ENCODE data around the gene ONECUT3.
"Not testable (repeated sequence)": the region's sequence is repeated elsewhere in the genome, so short reads cannot be mapped to it uniquely, and the experiment has no call there.

ONECUT3 gene

DNA sequence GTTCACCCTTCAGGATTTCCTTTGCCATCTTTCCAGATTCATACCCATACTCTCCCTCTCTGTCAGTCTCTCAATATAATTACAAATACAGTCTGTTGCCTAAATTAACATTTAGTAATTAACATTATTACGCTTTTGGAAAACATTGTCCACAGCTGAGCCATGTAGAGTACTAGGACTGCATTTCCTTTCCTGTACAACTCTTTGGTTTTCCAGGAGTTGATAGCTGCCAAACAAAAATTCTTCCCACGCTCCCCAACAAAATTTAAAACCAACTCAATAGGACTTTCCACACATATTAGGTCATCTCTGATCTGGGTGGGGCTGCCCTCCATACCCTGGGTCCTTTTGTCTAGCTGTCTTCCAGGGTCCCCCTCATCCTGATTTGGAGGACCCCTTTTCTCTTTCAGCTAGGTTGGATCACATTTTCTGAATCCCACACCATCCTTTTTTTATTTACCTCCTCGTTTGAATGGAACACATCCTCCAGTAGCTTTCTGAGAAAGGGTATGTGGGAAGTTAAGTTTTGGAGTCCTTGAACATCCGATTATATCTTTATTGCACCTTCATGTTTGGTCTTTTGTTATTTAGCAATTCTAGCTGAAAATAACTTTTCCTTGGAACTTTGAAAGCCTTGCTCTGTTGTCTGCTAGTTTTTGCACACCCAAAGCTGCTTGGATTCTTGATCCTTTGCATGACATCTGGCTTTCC lies 17.7 kb downstream of the ONECUT3 start:
- no peak for DNase-seq

DNA sequence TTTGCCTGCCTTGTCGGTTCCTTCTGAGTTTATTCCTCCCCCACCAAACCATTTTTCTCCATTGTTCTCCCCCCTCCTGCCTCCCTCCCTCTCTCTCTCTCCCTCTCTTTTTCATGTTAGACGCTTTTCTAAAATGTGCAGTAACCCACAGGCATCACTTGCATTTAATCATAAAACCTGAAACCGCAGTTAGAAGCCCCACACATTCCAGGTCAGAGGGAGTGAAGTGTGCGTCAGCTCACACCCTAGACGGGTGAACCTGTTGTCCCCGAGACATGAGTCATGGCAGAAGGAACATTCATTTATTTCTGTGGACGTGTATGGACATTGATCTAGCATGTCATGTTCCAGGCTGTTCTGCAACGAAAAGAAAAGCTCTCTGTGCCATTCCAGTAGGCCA lies 19.9 kb downstream of the ONECUT3 start:
- DNase-seq = no peak

DNA sequence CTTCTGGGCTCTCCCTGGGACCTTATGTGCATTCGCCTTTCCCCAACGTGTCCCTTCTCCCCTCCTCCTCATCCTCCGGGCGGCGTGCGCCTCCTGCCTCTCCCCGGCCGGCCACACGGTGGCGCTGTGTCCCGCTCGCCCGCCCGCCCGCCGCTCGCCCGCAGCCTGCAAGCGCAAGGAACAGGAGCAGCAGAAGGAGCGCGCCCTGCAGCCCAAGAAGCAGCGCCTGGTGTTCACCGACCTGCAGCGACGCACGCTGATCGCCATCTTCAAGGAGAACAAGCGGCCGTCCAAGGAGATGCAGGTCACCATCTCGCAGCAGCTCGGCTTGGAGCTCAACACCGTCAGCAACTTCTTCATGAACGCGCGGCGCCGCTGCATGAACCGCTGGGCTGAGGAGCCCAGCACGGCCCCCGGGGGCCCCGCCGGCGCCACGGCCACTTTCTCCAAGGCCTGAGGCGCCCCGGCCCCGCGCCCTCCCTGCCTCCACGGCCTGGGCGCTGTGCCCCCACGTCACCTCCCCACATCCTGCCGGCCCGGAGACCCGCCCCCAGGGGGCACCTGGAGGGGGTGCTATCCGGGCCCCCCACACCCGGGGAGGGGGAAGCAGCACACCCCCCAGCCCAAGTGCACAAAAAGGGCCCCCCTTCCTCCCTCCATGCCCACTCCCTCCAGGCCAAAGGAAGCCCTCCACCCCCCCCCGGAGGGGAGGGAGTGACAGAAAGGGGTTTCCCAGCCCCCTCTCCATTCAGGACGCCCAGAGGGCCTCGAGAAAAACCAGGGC lies 21.9 kb downstream of the ONECUT3 start:
- no peak for DNase-seq

DNA sequence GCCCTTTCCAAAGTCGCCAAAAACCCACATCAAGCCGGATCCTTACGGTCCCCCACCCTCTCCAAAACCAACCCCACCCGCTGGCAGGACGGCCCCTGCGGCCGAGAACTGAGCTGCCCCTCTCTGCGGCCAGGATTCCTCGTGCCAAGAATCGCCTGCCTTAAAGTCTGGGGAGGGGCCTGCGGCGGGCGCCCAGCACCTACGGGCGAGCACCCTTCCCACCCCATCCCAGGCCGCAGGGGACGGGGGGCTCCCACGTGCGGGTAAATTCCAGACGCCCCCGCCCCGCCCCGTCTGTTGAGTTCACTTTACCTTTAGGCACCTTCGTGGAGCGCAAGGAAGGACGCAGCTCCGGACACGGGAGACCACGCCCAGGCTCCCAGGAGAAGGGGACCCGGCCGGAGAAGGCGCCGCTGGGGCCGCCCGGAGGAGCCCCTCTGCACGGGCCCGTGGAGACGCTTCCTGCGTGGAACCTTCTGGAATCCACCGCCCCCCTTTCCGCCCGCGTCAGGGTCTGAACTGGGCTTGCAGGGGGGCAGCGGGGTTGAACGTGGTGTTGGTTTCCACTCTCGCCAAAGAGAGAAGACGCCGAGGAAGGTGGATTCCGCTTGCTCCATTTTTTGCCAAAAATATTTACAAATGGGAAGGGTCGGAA lies 22.8 kb downstream of the ONECUT3 start:
- no peak for DNase-seq

DNA sequence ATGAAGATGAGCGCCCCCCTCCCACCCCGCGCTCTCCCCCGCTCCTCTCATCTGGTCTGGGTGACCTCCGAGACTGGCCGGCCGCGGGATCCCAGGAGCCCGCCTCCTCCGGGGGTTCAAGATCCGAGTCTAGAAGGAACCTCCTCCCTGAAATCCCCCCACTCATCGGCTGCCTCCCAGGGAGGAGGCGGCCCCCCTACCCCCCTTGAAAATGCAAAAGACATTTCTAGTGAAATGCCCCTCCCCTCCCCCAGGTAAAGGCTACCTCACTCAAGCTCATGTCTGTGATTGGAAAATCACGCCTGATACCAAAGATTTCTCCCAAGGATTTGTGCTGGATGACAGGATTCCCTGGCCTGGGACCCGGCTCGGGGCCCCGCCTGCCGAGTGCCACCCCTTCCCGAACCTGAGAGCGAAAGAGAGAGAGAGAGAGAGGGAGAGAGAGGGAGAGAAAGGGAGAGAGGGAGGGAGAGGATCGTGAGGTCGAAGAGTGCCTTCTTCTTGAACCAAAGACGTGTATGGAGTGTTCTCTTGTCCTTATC lies 23.4 kb downstream of the ONECUT3 start:
- DNase-seq = no peak

DNA sequence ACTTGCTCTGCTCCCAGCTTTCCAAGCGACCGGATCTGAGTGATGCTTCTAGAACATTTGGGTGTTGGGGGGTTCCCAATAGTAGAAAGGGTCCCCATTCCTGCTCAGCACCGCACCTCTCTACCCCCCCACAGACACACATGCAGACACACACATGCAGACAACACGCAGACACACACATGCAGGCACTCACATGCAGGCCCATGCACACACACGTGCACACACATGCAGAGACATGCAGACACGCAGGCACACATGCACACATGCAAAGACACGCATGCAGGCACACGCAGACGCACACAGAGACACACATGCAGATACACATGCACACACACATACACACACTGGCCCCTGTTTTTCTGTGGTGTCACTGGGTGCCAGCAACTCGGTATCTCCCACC lies 23.8 kb downstream of the ONECUT3 start:
- DNase-seq = no peak

DNA sequence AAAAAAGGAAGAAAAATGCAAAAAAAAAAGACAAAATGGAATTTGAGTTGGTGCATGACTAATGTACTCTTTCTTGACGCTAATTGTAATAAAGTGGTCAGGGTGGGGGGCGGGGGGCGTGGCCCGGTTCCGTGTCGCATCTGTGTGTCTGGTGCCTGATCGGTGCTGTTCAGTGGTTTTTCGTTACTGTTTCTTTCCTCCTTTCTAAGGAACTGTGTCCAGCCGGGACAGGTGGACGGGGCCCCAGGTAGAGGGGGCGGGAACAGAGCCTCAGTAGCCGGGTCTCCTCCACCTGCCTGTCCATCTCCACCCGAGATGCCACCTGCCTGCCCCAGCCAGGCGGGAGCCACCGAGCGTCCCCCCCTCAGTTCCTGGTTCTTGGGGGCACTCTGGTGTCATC lies 26.3 kb downstream of the ONECUT3 start:
- no peak for DNase-seq

DNA sequence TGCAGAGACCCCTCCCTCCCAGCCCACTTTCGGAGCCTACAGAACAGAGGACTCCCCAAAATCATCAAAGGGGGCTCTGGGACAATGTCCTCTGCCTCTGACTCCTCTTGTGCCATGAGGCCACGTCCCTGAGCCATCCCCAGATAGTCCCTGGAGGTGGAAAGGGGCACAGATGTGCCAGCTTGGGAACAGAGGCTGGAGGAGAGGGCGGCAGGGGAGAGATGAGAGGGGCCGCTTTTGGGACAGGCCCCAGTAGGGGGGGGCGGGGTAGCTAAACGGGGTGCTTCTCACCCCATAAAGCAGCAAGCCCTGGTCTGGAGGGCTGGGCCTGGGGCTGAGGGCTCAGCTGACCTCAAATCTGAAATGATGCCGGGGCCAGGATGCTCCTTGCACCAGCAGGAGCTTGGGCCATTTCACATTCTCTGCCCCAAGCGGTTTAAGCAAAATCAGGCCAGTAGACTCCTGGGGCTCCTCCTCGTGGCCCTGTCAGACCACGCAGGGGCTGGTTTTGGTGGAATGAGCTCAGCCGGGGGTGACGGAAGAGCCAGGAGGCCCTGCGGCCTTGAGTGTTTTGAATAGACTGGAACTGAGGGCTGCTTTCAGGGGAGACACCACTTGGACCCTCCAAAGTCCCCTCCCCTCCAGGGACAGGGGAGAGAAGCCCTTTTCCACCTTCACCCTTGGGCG lies 27.1 kb downstream of the ONECUT3 start:
- DNase-seq = no peak

DNA sequence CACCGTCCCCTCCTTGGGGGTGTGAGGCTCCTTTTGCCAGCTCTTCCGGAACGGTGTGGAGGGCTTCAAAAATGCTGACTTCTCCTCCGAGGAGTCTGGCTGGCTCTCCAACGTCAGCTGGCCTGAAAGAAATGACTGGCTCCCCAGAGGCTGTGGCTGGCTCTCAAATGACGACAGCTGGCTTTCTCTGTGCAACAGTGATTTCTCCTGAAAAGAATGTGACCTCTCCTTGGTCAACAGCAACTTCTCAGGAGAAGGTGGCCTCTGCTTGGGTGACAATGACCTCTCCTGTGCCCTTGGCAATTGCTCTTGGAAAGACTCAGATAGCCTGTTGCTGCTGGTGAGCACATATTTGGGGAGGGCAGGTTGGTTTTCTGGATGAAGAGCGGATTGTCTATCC lies 29.2 kb downstream of the ONECUT3 start:
- no peak for DNase-seq

DNA sequence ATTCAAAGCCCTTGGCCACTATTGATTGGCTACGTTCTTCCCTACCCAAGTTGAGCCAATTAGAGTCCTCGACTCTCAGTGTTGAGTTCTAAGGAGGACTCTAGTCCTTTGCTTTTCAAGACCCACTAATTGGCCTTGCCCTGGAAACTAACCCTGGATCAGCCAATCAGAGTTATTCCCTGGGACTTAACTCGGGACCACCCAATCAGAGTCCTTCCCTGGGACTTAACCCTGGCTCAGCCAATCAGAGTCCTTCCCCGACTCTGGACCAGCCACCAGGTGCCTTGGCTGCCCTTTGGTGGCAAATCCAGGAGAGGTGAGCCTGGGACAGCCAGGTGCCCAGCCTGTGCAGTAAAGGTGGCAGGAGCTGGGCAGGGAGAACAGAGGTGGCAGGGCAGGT lies 30.0 kb downstream of the ONECUT3 start:
- DNase-seq = no peak

DNA sequence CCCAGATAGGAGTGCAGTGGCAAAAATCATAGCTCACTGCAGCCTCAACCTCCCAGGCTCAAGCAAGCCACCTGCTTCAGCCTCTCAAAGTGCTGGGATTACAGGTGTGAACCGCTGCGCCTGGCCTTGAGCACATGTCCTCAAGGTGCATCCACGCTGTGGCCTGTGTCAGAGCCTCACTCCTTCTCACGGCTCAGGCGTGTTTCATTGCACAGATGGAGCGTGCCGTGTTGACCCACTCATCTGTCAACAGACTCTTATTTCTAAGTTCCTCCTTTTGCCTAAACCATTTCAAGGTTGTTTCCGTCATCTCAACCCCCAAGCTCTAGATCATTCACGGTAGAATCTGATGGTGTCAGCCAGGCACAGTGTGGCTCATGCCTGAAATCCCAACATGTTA lies 30.6 kb downstream of the ONECUT3 start:
- no peak for DNase-seq

DNA sequence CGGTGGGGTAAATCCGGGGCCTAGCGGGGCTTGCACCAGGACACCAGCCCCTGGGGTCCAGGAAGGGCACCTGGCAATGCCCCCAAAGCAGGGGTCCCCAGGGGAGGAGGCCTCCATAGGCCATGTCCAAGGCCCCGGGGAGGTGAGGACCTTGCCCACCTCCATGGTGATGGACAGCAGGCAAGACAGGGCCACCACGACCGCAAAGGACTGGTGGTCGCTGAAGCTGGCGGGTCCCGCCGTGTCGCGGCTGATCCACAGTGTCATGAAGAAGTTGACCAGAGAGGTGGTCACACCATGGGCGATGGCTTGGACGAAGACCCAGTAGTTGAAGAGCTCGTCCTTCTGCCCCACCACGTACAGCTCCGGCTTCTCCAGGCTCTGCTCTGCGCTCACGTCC lies 32.0 kb downstream of the ONECUT3 start:
- DNase-seq = no peak

DNA sequence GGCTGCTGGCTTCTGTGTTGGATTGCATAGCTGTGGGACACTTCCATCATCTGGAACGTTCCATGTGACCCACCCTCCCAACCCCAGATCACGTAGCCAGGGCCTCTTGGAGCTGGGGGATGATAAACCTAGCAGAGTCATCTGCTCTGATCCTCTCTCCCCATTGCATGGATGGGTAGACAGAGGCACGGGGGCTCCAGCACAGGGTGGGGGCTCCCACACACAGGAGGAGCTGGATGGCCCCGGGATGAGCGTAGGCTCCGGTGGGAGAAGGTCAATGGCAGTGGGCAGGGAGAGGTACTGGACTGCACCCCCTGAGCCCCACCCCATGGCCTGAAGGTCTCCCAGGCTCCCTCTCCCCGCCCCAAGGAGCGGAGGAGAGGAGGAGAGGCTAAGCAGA lies 33.4 kb downstream of the ONECUT3 start:
- DNase-seq = no peak

DNA sequence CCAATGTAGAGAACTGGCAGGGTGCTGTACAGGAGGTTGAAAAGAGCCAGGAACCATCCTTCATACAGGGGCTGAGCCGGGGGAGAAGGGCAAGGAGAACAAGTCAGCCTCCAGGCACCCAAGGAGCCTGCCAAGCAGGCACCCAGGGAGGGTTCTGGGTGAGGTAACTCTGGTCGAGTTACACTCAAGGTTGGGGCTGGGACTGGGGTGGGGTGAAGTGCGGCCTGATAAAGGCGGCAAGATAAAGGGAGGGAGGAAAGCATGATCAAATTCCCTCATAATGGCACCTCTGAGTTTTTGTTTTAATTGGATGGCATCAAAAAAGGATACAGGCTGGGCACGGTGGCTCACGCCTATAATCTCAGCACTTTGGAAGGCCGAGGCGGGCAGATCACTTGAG lies 33.8 kb downstream of the ONECUT3 start:
- no peak for DNase-seq

DNA sequence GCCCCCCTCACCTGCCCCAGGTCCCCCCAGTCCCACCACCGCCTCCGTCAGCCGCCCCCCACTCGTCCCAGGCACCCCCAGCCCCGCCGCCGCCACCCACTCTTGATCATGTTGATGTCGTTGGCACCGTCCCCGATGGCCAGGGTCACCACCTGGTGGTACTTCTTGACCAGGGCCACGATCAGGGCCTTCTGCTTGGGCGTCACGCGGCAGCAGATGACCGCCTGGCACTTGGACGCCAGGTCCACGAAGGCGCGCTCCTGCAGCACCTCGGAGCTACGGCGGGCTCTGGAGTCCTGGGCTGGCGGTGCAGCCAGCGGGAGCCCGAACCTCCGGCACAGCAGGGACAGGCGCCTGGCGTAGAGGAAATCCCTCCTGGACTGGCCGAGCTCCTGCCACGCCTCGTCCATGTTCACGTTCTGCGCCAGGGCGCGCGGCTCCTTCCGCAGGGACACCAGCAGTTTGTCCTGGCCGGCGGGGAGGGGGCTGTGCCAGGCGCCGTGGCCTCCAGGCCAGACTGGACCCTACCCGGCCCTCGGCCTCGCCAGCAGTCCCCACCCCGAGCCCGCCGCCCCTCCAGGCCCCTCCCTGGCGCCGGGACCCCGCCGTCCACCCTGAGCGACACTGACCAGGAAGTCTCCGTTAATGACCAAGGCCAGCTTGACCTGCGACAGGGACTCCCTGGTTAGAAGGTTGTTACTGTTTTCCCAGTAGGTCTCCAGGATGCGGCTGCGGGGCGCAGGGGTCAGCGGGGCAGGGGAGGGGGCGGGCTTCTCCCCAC lies 36.1 kb downstream of the ONECUT3 start:
- DNase-seq = no peak

DNA sequence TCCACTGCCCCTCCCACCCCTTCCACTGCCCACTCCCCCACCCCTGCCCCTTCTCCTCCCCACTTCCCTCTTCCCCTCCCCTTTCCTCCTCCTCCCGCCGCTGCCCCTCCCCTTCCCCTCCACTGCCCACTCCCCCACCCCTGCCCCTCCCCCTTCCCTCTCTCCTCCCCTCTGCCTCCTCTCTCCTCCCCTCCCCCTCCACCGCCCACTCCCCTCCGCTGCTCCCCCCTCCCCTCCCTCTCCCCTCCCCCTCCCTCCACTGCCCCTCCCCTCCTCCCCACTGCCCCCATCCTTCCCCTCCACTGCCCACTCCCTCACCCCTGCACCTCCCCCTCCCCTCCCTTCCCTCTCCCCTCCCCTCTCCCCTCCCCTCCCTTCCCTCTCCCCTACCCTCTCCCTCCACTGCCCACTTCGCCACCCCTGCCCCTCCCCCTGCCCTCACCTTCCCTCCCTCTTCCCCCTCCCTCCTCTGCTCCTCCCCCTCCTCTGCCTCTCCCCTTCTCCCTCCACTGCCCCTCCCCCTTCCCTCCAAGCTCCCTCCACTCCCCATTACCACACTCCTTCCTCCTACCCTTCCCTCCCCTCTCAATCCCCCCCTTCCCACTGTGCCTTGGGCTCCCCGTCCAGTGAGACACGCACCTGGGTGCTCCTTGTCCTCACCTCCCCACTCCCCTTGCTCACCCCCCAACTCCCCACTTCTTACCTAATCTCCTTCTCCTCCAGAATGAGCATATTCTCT lies 36.9 kb downstream of the ONECUT3 start:
- no peak for DNase-seq

DNA sequence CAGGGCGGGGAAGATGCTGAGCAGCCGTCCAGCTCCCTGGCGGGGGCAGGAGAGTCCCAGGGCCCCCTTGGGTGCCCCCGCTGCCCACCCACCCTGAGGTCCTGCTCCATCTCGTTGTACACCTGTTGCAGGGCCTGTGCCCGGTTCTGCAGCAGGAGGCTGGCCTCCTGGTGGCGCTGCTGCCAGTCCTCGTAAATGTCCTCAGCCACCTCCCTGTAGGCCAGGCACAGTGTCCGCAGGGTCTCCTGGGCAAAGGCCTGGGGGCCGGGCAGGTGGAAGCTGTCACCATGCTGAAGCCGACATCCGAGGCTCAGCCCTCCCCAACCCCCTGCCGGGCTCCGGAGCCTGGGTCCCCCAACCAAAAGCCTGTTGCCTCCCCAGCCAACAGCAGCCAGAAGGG lies 38.6 kb downstream of the ONECUT3 start:
- DNase-seq = no peak

DNA sequence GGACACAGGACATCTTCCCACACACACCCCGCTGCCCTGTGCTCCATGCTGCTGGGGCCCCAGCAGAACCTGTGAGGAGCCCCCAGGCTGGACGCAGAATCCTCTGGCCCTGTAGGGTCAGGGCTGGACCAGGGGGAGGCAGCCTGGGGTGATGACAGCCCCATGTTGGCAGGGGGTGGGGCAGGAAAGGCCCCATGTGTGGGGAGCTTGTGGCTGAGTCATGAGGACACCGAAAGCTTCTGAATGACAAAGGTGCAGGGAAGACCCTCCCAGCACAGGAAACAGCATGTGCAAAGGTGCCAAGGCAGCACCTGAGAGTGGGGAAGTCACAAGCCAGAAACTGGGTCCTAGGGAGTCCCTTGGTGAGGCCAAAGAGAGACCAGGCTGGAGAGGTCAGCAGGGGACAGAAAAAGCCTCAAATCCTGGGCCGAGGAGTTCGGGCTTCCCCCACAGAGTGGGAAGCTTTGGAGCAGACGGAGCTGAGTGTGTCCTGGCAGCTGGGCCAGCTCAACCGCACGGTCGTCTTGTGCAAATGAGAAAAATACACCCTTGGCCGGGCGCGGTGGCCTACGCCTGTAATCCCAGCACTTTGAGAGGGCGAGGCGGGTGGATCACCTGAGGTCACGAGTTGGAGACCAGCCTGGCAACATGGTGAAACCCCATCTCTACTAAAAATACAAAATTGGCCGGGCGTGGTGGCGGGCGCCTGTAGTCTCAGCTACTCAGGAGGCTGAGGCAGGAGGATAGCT lies 41.3 kb downstream of the ONECUT3 start:
- no peak for DNase-seq

DNA sequence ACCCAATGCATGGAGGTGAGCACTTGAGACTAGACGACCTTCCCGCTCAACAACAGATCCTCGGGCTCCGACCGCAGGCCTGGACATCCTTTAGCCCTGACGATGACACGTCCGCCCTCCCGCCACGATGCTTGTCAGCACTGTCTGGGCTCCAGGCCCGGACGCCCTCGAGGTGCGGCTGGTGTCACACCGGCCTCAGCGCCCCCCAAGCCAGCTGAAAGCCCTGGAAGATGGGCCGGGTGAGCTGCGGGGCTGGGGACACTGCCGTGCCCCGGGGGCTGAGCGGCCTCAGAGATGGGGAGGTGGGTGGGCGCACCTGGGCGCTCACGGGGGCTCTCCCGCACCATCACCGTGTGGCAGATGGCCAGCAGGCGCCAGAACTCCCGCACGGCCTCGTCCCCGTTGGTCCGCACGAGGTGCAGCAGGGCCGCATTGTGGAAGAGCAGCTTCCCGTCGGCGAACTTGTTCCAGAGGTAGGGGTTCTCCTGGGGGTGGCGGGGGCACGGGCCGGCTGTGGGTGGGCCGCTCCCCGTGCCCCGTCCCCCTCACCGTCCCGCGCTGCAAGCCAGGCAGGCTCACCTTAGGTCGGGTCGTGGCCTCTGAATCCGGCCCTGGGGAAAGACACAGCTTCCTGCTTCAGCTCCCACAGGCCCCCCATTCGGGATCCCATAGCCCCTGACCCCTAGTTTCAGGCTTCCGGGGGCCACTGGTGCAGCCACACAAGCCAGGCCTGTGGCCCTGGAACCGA lies 43.3 kb downstream of the ONECUT3 start:
- no peak for DNase-seq

DNA sequence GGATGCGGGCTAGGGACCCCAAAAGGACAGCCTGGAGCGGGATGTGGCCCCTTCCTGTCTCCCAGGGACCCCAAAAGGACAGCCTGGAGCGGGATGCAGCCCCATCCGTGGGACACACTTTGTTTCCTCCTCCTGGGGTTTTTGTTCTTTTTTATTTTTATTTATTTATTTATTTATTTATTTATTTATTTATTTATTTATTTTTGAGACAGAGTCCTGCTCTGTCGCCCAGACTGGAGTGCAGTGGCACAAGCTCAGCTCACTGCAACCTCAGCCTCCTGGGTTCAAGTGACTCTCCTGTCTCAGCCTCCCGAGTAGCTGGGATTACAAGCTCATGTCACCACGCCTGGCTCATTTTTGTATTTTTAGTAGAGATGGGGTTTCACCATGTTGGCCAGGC lies 44.0 kb downstream of the ONECUT3 start:
- DNase-seq = not testable (repeated sequence)
